CD1c-positive myeloid dendritic cell (primary cell): ENCODE data around the gene RAD17.

Experiments used
- DNase-seq: peaks from one replicate; pipeline ENCODE4 v3.0.0-alpha.2; 2016; ENCODE audit errors: extremely low spot score

RAD17 gene

DNA sequence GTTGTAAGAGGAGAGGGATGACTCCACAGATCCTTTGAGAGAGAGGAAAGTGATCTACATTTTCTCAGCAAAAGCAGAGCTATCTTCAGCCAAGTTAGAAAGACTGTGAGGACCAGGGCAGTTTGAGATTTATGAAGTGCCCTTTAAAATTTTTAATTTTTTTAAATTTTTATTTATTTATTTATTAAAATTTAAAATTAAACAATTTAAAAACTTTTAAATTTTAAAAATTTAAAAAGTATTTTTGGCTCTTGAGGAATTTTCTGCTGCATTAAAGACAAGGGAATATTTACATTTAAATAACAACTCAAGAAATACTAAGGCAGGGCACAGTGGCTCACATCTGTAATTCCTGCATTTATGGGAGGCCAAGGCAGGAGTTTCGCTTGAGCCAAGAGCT is 92.6 kb downstream of the RAD17 start:
- DNase-seq = no peak
